HAP-1 (cell line): ENCODE data around the gene FBXO22.
"Not testable (repeated sequence)": the region's sequence is repeated elsewhere in the genome, so short reads cannot be mapped to it uniquely, and the experiment has no call there.

Experiments used
- DNase-seq, 2 experiments: peaks; one replicate each; pipeline ENCODE4 v3.0.0-alpha.2; 2016 to 2020; ENCODE audit warnings: low spot score in 2 of 2
- H3K27me3 ChIP-seq: fragments of 250-450 bp; sonication (Bioruptor Pico); 2 replicates; pipeline ENCODE4 v1.5.1; 2020; ENCODE audit warnings: low read depth, mild to moderate bottlenecking, moderate library complexity
- H3K36me3 ChIP-seq: fragments of 250-450 bp; sonication (Bioruptor Pico); replicated peaks from 2 replicates; pipeline ENCODE4 v1.5.1; 2020; ENCODE audit warnings: mild to moderate bottlenecking
- H3K4me1 ChIP-seq: fragments of 250-450 bp; sonication (Bioruptor Pico); 2 replicates; pipeline ENCODE4 v1.5.1; 2020; ENCODE audit warnings: mild to moderate bottlenecking
- H3K4me3 ChIP-seq: fragments of 250-450 bp; sonication (Bioruptor Pico); 2 replicates; pipeline ENCODE4 v1.5.1; 2020; ENCODE audit warnings: mild to moderate bottlenecking, moderate library complexity
- H3K9me3 ChIP-seq: fragments of 250-450 bp; sonication (Bioruptor Pico); 2 replicates; pipeline ENCODE4 v1.5.1; 2020; ENCODE audit warnings: mild to moderate bottlenecking, moderate library complexity
- in situ Hi-C: fragments of 300-500 bp; cut with MboI; formaldehyde crosslinking; loops from 3 replicates; pipeline ENCODE4 v1.14.3; 2020; ENCODE audit warnings: low sequenced_read_pairs, inconsistent platforms, mixed read lengths

Gene FBXO22

GRCh38 chr15:75961331-75961730, 57.7 kb downstream of the FBXO22 start:
- no peak for DNase-seq
- H3K9me3 ChIP-seq, result no peaks in the 10 kb centered on the region
- no peak overlapping the region for H3K4me3 ChIP-seq
- H3K36me3 ChIP-seq, result no peaks in the 10 kb centered on the region
- H3K4me1 ChIP-seq, result peaks cover 8% of the 10 kb centered on the region
- in situ Hi-C loops, result no loop called here
- H3K27me3 ChIP-seq, result 0 out of 2 replicates have a peak, but pooled peaks cover 2% of the 10 kb centered on the region

GRCh38 chr15:75966073-75966472, 62.4 kb downstream of the FBXO22 start:
- no peak for DNase-seq
- in situ Hi-C loops, result no loop called here
- Histone ChIP-seq H3K9me3 (no peaks in the 10 kb centered on the region), H3K36me3 (no peaks in the 10 kb centered on the region), H3K27me3 (no peaks in the 10 kb centered on the region), H3K4me1 (peaks cover 8% of the 10 kb centered on the region), H3K4me3 (no peak overlapping the region)

GRCh38 chr15:75976766-75977165, 73.1 kb downstream of the FBXO22 start:
- H3K27me3 ChIP-seq, in situ Hi-C loops, H3K4me3 ChIP-seq, H3K4me1 ChIP-seq, H3K9me3 ChIP-seq, DNase-seq, H3K36me3 ChIP-seq: not testable (repeated sequence)

- Histone ChIP-seq H3K27me3 (no peaks in the 10 kb centered on the region), H3K36me3 (no peaks in the 10 kb centered on the region), H3K9me3 (no peaks in the 10 kb centered on the region), H3K4me1 (no peaks in the 10 kb centered on the region), H3K4me3 (no peak overlapping the region)
- in situ Hi-C loops, result no loop called here
- no peak for DNase-seq
These were observed 77.6 kb downstream of the FBXO22 start for GRCh38 chr15:75981149-75981815.

- Histone ChIP-seq H3K9me3 (no peaks in the 10 kb centered on the region), H3K4me1 (no peaks in the 10 kb centered on the region), H3K27me3 (no peaks in the 10 kb centered on the region), H3K36me3 (no peaks in the 10 kb centered on the region), H3K4me3 (no peak overlapping the region)
- in situ Hi-C loops, result no loop called here
- DNase-seq, result no peak
These were observed 78.8 kb downstream of the FBXO22 start for GRCh38 chr15:75982468-75982867.

GRCh38 chr15:75984706-75985105, 81.0 kb downstream of the FBXO22 start:
- in situ Hi-C loops, DNase-seq, H3K9me3 ChIP-seq: not testable (repeated sequence)

GRCh38 chr15:75985971-75986370, 82.3 kb downstream of the FBXO22 start:
- Histone ChIP-seq H3K4me3 (no peak overlapping the region), H3K36me3 (no peaks in the 10 kb centered on the region), H3K9me3 (no peaks in the 10 kb centered on the region), H3K27me3 (no peaks in the 10 kb centered on the region), H3K4me1 (no peaks in the 10 kb centered on the region; the same call in 1 of the 2 replicates)
- DNase-seq, result no peak
- in situ Hi-C loops, result no loop called here

More at GRCh38 chr15:75984706-75985105, 81.0 kb downstream of the FBXO22 start:
- H3K27me3 ChIP-seq, H3K4me3 ChIP-seq, H3K36me3 ChIP-seq, H3K4me1 ChIP-seq: not testable (repeated sequence)

- in situ Hi-C loops, result no loop called here
- H3K27me3 ChIP-seq, result no peaks in the 10 kb centered on the region
- H3K36me3 ChIP-seq, result no peaks in the 10 kb centered on the region
- H3K4me3 ChIP-seq, result no peak overlapping the region
- peaks cover 2% of the 10 kb centered on the region; the same call in 1 of the 2 replicates for H3K9me3 ChIP-seq
- H3K4me1 ChIP-seq, result no peaks in the 10 kb centered on the region; the same call in 1 of the 2 replicates
- no peak for DNase-seq
These were observed 85.4 kb downstream of the FBXO22 start for GRCh38 chr15:75989045-75989444.

- H3K27me3 ChIP-seq, result no peaks in the 10 kb centered on the region
- no peaks in the 10 kb centered on the region; the same call in 1 of the 2 replicates for H3K4me1 ChIP-seq
- no peaks in the 10 kb centered on the region for H3K36me3 ChIP-seq
- no peak overlapping the region for H3K4me3 ChIP-seq
- in situ Hi-C loops, result no loop called here
- peaks cover 2% of the 10 kb centered on the region; the same call in 1 of the 2 replicates for H3K9me3 ChIP-seq
- DNase-seq, result no peak
These were observed 86.2 kb downstream of the FBXO22 start for GRCh38 chr15:75989875-75990274.
